DMS 273 (cell line): ENCODE measurements around the gene GALNT15.

Experiments used
- DNase-seq: peaks from one replicate; lab custom pipeline; 2025; ENCODE audit not compliant: unreplicated experiment; lab: John Stamatoyannopoulos, UW

The GALNT15 gene

DNA sequence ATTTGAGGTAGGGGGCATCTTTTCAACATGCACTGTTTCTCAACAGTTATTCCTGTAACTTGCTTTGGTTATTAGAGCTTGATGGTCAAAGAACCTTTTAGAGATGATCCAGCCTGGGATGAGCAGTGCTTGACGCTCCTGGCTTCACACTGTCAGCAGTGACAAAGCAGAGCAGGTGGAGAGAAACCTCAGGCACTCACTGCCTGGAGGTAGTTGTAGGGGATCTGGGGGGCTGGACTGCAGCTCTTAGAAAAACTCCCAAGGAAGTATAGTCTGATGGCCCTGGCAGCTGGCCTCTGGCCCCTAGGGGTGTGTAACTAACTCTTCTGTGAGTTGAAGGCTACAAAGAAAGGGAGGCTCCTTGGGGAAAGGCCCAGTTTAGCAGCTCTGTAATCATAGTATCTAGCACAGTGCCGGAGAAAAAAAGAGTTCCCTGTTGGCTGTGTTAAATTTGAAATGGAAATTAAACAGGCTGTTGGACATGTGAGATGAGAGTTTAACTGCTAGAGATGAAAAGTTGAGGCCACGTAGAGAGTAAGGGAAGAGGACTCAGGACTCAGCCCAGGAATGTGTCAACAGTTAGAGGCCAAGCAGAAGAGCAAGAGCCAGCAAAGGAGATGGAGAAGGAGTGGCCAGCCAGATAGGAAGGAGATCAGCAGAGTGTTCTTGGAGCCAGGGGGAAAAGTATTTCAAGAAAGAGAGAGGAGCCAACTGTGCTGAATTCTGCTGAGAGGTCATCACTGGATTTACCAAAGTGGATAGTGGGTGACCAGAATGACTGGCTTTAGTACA, 104.7 kb downstream of the GALNT15 start:
- DNase-seq: no peak

DNA sequence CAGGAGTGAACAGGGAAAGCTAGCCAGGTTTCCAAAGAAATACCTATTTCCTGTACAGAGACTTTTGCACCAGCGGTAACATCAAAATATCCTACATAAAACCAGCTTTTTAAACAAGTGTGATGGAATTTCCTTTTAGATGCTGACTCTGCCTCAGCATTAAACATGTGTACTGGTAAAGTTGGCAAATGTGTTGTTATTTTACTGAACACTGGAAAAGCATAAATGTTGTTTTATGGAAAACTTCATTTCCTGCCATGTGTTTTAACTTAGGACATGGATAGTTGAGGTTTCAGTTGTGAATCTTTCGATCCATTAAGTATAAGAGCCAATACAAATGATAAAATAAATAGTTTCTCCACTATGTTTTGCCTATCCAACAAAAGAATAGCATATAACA, 106.2 kb downstream of the GALNT15 start:
- DNase-seq: no peak
